ENCODE data around the gene TNFRSF11A. TPM values are rescaled to one million over a fixed set of nuclear protein-coding genes. Genes with fewer than 3 reads are reported as not detected.

The TNFRSF11A gene
- total RNA-seq, 2 experiments from 2014 or later, result 1.7 TPM

DNA sequence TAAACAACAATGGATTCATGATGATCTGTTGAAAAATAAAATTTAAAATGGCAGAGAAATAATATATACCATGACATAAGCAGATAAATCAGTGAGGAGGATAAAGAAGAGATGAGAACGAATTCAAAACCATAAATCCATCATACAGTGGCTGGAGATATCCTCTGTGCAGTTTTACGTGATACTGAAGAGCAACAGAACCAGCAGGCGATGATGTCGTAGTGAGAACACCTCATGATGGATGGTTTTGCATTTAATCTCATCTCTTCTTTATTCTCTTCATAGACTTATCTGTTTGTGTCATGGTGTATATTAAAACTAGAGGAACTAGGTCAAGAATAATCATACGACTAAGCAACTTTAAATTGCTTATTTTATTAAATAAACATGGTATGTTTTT is 56.3 kb downstream of the TNFRSF11A start:
- no peak for ATAC-seq (ENCODE audit: poor library complexity)

DNA sequence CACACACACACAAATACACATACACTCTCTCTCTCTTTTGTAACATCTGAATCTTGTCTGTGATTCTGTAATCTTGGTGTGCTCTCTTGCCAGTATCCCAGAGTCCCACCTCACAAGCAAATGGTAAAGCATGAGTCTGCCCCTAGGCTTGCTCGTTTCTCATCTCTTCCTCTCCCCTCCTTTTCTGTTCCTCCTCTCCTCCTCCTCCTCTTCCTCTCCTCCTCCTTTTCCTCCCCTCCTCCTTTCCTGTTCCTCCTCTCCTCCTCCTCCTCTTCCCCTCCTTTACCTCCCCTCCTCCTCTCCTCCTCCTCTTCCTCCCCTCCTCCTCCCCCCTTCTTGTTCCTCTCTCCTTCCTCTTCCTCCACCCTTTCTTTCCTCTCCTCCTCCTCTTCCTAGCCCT is 59.0 kb downstream of the TNFRSF11A start:
- intact Hi-C loops (cut with DNase I, micrococcal nuclease), result no loop called here
- H3K4me1 Mint-ChIP-seq (ENCODE audit: low read depth), result no peaks in the 10 kb centered on the region
- Histone ChIP-seq H3K27ac (ENCODE audit: low read depth in 1 of 2, low read length in 2 of 2) (no peak overlapping the region), H3K4me1 (ENCODE audit: insufficient read depth, low read length) (no peaks in the 10 kb centered on the region), H3K36me3 (ENCODE audit: insufficient read depth, low read length) (no peaks in the 10 kb centered on the region), H3K9me3 (ENCODE audit: control insufficient read depth in 1 of 2, insufficient read depth in 1 of 2, low read length in 2 of 2) (peaks cover 0 to 1% of the 10 kb centered on the region in 2 experiments), H3K27me3 (ENCODE audit: control insufficient read depth in 1 of 2, insufficient read depth in 2 of 2, low read length in 2 of 2) (peaks cover 0 to under 1% of the 10 kb centered on the region in 2 experiments), H3K4me3 (ENCODE audit: low read length) (no peak overlapping the region)
- DNase-seq (no peak), ATAC-seq (ENCODE audit: poor library complexity) (no peak)
- no peaks in the 10 kb centered on the region for H3K9me3 Mint-ChIP-seq
- TF ChIP-seq, protein P1, sequence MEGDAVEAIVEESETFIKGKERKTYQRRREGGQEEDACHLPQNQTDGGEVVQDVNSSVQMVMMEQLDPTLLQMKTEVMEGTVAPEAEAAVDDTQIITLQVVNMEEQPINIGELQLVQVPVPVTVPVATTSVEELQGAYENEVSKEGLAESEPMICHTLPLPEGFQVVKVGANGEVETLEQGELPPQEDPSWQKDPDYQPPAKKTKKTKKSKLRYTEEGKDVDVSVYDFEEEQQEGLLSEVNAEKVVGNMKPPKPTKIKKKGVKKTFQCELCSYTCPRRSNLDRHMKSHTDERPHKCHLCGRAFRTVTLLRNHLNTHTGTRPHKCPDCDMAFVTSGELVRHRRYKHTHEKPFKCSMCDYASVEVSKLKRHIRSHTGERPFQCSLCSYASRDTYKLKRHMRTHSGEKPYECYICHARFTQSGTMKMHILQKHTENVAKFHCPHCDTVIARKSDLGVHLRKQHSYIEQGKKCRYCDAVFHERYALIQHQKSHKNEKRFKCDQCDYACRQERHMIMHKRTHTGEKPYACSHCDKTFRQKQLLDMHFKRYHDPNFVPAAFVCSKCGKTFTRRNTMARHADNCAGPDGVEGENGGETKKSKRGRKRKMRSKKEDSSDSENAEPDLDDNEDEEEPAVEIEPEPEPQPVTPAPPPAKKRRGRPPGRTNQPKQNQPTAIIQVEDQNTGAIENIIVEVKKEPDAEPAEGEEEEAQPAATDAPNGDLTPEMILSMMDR (IDR thresholded peaks at IDR 0.05), result no peak
- H3K27me3 Mint-ChIP-seq, result no peaks in the 10 kb centered on the region
- POLR2A ChIA-PET, result no interaction called here
- H3K36me3 Mint-ChIP-seq (ENCODE audit: low read depth), result no peaks in the 10 kb centered on the region
- no peak overlapping the region for H3K27ac Mint-ChIP-seq
- CTCF ChIA-PET, result no interaction called here
- H3K4me3 Mint-ChIP-seq, result no peak overlapping the region

More for the DNA sequence above, 56.3 kb downstream of the TNFRSF11A start:
- intact Hi-C loops (cut with DNase I, micrococcal nuclease), result no loop called here
- Mint-ChIP-seq H3K36me3 (ENCODE audit: low read depth) (no peaks in the 10 kb centered on the region), H3K9me3 (no peaks in the 10 kb centered on the region), H3K4me3 (no peak overlapping the region), H3K27ac (no peak overlapping the region), H3K4me1 (ENCODE audit: low read depth) (no peaks in the 10 kb centered on the region), H3K27me3 (no peaks in the 10 kb centered on the region)
- POLR2A ChIA-PET, result no interaction called here
- Histone ChIP-seq H3K36me3 (ENCODE audit: insufficient read depth, low read length) (no peaks in the 10 kb centered on the region), H3K4me3 (ENCODE audit: low read length) (no peak overlapping the region), H3K27me3 (ENCODE audit: control insufficient read depth in 1 of 2, insufficient read depth in 2 of 2, low read length in 2 of 2) (no peaks in the 10 kb centered on the region), H3K27ac (ENCODE audit: low read depth in 1 of 2, low read length in 2 of 2) (no peak overlapping the region), H3K9me3 (ENCODE audit: control insufficient read depth in 1 of 2, insufficient read depth in 1 of 2, low read length in 2 of 2) (no peaks in the 10 kb centered on the region), H3K4me1 (ENCODE audit: insufficient read depth, low read length) (no peaks in the 10 kb centered on the region)
- DNase-seq, result no peak
- CTCF ChIA-PET, result no interaction called here
- TF ChIP-seq, protein P1 (IDR thresholded peaks at IDR 0.05), result no peak

DNA sequence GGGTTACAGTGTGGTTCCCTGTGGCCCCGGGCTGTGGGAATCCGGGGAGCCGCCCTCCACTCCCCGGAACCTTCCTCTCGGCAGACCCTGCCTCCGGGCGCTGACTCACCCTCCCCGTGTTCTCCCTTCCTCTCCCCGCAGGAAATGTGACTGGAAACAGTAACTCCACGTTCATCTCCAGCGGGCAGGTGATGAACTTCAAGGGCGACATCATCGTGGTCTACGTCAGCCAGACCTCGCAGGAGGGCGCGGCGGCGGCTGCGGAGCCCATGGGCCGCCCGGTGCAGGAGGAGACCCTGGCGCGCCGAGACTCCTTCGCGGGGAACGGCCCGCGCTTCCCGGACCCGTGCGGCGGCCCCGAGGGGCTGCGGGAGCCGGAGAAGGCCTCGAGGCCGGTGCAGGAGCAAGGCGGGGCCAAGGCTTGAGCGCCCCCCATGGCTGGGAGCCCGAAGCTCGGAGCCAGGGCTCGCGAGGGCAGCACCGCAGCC is 59.5 kb downstream of the TNFRSF11A start:
- Mint-ChIP-seq H3K27me3 (no peaks in the 10 kb centered on the region), H3K9me3 (no peaks in the 10 kb centered on the region), H3K36me3 (ENCODE audit: low read depth) (no peaks in the 10 kb centered on the region), H3K27ac (no peak overlapping the region), H3K4me3 (no peak overlapping the region), H3K4me1 (ENCODE audit: low read depth) (no peaks in the 10 kb centered on the region)
- TF ChIP-seq, protein P1 (IDR thresholded peaks at IDR 0.05), result no peak
- intact Hi-C loops (cut with DNase I, micrococcal nuclease), result no loop called here
- H3K27ac ChIP-seq (ENCODE audit: low read depth in 1 of 2, low read length in 2 of 2), result no peak overlapping the region
- ChIA-PET POLR2A (no interaction called here), CTCF (no interaction called here)
- H3K4me1 ChIP-seq (ENCODE audit: insufficient read depth, low read length), result no peaks in the 10 kb centered on the region
- peaks cover 0 to 5% of the 10 kb centered on the region in 2 experiments for H3K9me3 ChIP-seq (ENCODE audit: control insufficient read depth in 1 of 2, insufficient read depth in 1 of 2, low read length in 2 of 2)
- ATAC-seq (ENCODE audit: poor library complexity), result no peak
- no peak for DNase-seq
- no peak overlapping the region for H3K4me3 ChIP-seq (ENCODE audit: low read length)
- no peaks in the 10 kb centered on the region for H3K36me3 ChIP-seq (ENCODE audit: insufficient read depth, low read length)
- H3K27me3 ChIP-seq (ENCODE audit: control insufficient read depth in 1 of 2, insufficient read depth in 2 of 2, low read length in 2 of 2), result peaks cover 0 to 4% of the 10 kb centered on the region in 2 experiments

Data from CD4-positive, alpha-beta T cell (primary cell).